Fibroblast of skin of abdomen (primary cell): ENCODE measurements around the gene KRTAP2-4.
"Not testable (repeated sequence)": the region's sequence is repeated elsewhere in the genome, so short reads cannot be mapped to it uniquely, and the experiment has no call there.

Experiments
- DNase-seq: peaks from one replicate; pipeline ENCODE4 v3.0.0-alpha.2; 2013

Gene KRTAP2-4

DNA sequence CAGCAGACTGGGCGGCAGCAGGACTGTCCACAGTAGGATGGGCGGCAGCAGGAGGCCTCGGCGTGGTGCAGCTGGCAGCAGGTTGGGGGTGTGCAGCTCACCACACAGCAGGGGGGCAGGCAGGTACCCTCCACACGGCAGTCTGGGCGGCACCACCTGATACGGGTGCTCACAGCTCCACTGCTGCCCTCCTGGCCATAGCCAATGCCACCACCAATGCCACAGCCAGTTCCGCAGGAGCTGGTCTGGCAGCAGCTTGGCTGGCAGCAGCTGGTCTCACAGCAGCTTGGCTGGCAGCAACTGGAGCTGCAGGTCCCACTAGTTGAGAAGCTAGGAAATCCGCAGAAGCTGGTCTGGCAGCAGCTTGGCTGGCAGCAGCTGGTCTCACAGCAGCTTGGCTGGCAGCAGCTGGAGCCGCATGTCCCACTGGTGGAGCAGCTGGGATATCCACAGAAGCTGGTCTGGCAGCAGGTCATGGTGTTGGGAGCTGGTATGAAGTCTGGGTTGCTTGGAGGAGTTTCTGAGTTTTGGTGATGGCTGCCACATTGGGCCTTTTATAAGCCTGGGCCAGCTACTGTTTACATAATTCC is 31.2 kb downstream of the KRTAP2-4 start, which contains the start of gene KRTAP1-3:
KRTAP1-3 (minus strand) TSS at position 529 of the 590 bp plus-strand sequence; CDS start at position 476, 53 bp downstream.
- DNase-seq: not testable (repeated sequence)

- no peak for DNase-seq
Observed at GRCh38 chr17:41029633-41030245, 35.9 kb downstream of the KRTAP2-4 start, which contains the start of gene KRTAP1-4. KRTAP1-4 (minus strand) TSS chr17:41030195; CDS start chr17:41030078, 117 bp downstream.

- peak; percentile 76 for DNase-seq
Observed at GRCh38 chr17:41026715-41027471, 38.8 kb downstream of the KRTAP2-4 start, which contains the start of gene KRTAP1-5. KRTAP1-5 (minus strand) TSS chr17:41027208; CDS start chr17:41027155, 53 bp downstream.

- DNase-seq: peak; percentile 61
Observed at GRCh38 chr17:41024697-41025096, 41.0 kb downstream of the KRTAP2-4 start.

DNA sequence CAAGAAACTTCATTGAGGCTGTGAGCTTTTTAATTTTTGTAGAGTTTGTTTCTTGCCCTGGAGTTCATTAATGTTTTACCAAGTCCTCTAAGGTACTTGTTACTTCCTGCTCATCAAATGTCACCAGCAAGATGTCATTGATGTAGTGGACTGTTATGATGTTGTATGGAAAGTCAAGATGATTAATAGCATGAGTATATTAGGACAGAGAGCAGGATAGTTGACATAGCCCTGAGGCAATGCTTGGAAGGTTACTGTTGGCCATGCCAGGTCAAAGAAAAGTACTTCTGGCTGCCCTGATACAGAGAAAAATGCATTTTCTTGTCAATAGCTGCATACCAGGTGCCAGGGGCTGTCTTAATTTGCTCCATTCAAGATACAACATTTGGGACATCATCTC is 45.3 kb downstream of the KRTAP2-4 start:
- DNase-seq: no peak

DNA sequence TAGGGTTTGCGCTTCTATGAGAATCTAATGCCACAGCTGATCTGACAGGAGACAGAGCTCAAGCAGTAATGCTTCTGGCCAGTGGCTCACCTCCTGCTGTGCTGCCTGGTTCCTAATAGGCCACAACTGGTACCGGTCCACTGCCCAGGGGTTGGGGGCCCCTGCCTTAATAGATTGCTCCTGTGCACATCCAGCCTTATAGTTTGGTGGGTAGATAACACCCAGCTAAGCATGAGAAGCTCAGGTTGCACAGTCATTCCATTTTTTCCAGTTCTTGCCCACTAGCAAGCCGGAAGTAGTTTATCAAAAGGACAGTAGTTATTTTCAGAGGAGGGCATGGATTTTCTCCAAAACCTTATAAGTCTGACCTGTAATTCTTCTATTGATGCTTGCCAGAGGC is 46.3 kb downstream of the KRTAP2-4 start:
- no peak for DNase-seq

DNA sequence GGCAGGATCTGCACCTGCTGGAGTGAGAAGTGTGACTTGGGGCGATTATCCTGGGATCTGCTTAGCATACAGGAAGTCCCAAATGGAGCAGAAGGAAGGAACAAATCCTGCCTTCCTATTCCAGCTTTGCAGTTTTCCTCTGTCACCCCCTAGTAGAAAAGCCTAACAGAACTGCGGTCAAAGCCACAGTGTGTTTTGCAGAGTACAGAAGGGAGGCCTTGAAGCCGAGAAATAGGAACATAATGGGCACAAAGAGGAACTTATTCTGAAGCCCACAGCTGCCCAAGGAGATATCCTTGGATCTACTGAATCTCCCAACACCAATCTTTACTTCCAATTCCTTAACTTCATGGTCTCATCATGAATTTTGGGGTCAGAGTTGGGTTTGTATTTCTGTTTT is 47.1 kb downstream of the KRTAP2-4 start:
- no peak for DNase-seq

- no peak for DNase-seq
Observed at GRCh38 chr17:41016578-41017215, 49.0 kb downstream of the KRTAP2-4 start.

GRCh38 chr17:41015454-41015853 is 50.2 kb downstream of the KRTAP2-4 start:
- DNase-seq: no peak
